DOHH2 (cell line): ENCODE data around the gene RUFY4.

Experiments
- H3F3A ChIP-seq: fragments of 200-600 bp; sonication (generic), shearing (Covaris generic); 2 replicates; pipeline ENCODE4 v1.6.0; 2016; ENCODE audit warnings: antibody characterized with exemption, mild to moderate bottlenecking; ENCODE audit not compliant: control insufficient read depth, insufficient read depth
- H3K27ac ChIP-seq: fragments of 200-600 bp; sonication (generic); 2 replicates; pipeline ENCODE4 v1.5.1; 2014; ENCODE audit warnings: low read depth, mild to moderate bottlenecking, low read length, moderate library complexity
- H3K27me3 ChIP-seq: fragments of 200-600 bp; sonication (generic); 2 replicates; pipeline ENCODE4 v1.6.1; 2014; ENCODE audit warnings: mild to moderate bottlenecking, low read length, mixed read lengths; ENCODE audit not compliant: control insufficient read depth
- H3K36me3 ChIP-seq: fragments of 200-600 bp; sonication (generic); 2 replicates; pipeline ENCODE4 v1.6.1; 2014; ENCODE audit warnings: mild to moderate bottlenecking, low read length, moderate library complexity, mixed read lengths; ENCODE audit not compliant: control insufficient read depth
- H3K4me1 ChIP-seq: fragments of 200-600 bp; sonication (generic); 2 replicates; pipeline ENCODE4 v1.6.1; 2014; ENCODE audit warnings: mild to moderate bottlenecking, low read length, mixed read lengths; ENCODE audit not compliant: control insufficient read depth
- H3K4me2 ChIP-seq: fragments of 200-600 bp; sonication (generic); 2 replicates; pipeline ENCODE4 v1.6.0; 2014; ENCODE audit warnings: mild to moderate bottlenecking, low read length, moderate library complexity
- H3K4me3 ChIP-seq: fragments of 200-600 bp; sonication (generic); 2 replicates; pipeline ENCODE4 v1.5.1; 2014; ENCODE audit warnings: mild to moderate bottlenecking, low read length, mixed read lengths
- H3K79me2 ChIP-seq: fragments of 200-600 bp; sonication (generic); 2 replicates; pipeline ENCODE4 v1.6.1; 2014; ENCODE audit warnings: mild to moderate bottlenecking, low read length, mixed read lengths; ENCODE audit not compliant: control insufficient read depth
- H3K9me2 ChIP-seq: fragments of 200-600 bp; sonication (generic); replicated peaks from 2 replicates; pipeline ENCODE4 v1.6.1; 2014; ENCODE audit warnings: mild to moderate bottlenecking, low read length, mixed read lengths; ENCODE audit not compliant: control insufficient read depth
- H3K9me3 ChIP-seq: fragments of 200-600 bp; sonication (generic); 2 replicates; pipeline ENCODE4 v1.6.1; 2014; ENCODE audit warnings: antibody characterized with exemption, low read length, mixed read lengths; ENCODE audit not compliant: control insufficient read depth, insufficient read depth
- H4K20me1 ChIP-seq: fragments of 200-600 bp; sonication (generic); 2 replicates; pipeline ENCODE4 v1.6.0; 2014; ENCODE audit warnings: low read depth, mild to moderate bottlenecking, antibody characterized with exemption, low read length, moderate library complexity; ENCODE audit not compliant: control insufficient read depth, insufficient read depth
- CTCF ChIP-seq: fragments of 200-600 bp; sonication (generic); IDR thresholded peaks from one replicate; pipeline ENCODE4 v1.5.1; 2014; ENCODE audit warnings: antibody characterized with exemption, mild to moderate bottlenecking, low read depth, low read length; ENCODE audit not compliant: poor library complexity, severe bottlenecking
- EZH2phosphoT487 ChIP-seq: fragments of 200-600 bp; sonication (generic); IDR thresholded peaks from 2 replicates; pipeline ENCODE4 v1.6.1; 2017; ENCODE audit warnings: borderline replicate concordance, mild to moderate bottlenecking, antibody characterized with exemption, low read length, moderate library complexity, mixed read lengths

Gene RUFY4

GRCh38 chr2:218029366-218030360, 39.4 kb upstream of the RUFY4 start:
- TF ChIP-seq CTCF: no peak
- TF ChIP-seq EZH2phosphoT487: no peak
- no peaks in the 10 kb centered on the region for H3K36me3 ChIP-seq
- H3K9me3 ChIP-seq: no peaks in the 10 kb centered on the region
- no peak overlapping the region for H3K4me2 ChIP-seq
- H3K27ac ChIP-seq: no peak overlapping the region
- no peaks in the 10 kb centered on the region for H3K9me2 ChIP-seq
- no peaks in the 10 kb centered on the region for H3F3A ChIP-seq
- H3K27me3 ChIP-seq: peaks cover 4% of the 10 kb centered on the region; the same call in 1 of the 2 replicates
- no peak overlapping the region for H3K4me3 ChIP-seq
- H4K20me1 ChIP-seq: no peaks in the 10 kb centered on the region
- no peaks in the 10 kb centered on the region for H3K79me2 ChIP-seq
- peaks cover 3% of the 10 kb centered on the region for H3K4me1 ChIP-seq

- Histone ChIP-seq H3K9me3 (no peaks in the 10 kb centered on the region), H3K4me1 (peaks cover 3% of the 10 kb centered on the region), H3K4me3 (no peak overlapping the region), H3F3A (no peaks in the 10 kb centered on the region), H3K36me3 (no peaks in the 10 kb centered on the region), H3K27me3 (peaks cover 4% of the 10 kb centered on the region; the same call in 1 of the 2 replicates), H3K27ac (no peak overlapping the region), H3K4me2 (no peak overlapping the region), H3K79me2 (no peaks in the 10 kb centered on the region), H3K9me2 (no peaks in the 10 kb centered on the region), H4K20me1 (no peaks in the 10 kb centered on the region)
- TF ChIP-seq EZH2phosphoT487 (no peak), CTCF (no peak)
Observed at GRCh38 chr2:218030409-218031195, 38.5 kb upstream of the RUFY4 start.

GRCh38 chr2:218031261-218031660, 37.8 kb upstream of the RUFY4 start:
- no peaks in the 10 kb centered on the region for H4K20me1 ChIP-seq
- H3K27me3 ChIP-seq: peaks cover 4% of the 10 kb centered on the region
- no peak overlapping the region for H3K4me3 ChIP-seq
- no peaks in the 10 kb centered on the region for H3K79me2 ChIP-seq
- H3K4me2 ChIP-seq: no peak overlapping the region
- no peaks in the 10 kb centered on the region for H3F3A ChIP-seq
- no peaks in the 10 kb centered on the region for H3K9me2 ChIP-seq
- H3K9me3 ChIP-seq: no peaks in the 10 kb centered on the region
- TF ChIP-seq CTCF: no peak
- no peak for TF ChIP-seq EZH2phosphoT487
- no peak overlapping the region for H3K27ac ChIP-seq
- peaks cover 3% of the 10 kb centered on the region for H3K4me1 ChIP-seq
- no peaks in the 10 kb centered on the region for H3K36me3 ChIP-seq
